NCI-H1417 treated with DMSO at 0.1 percent for 48 hours (cell line): ENCODE results near the gene GRIN2B.

Experiments used
- DNase-seq: peaks from one replicate; lab custom pipeline; 2025; lab: John Stamatoyannopoulos, UW

GRIN2B gene

GRCh38 chr12:13957576-13957975 lies 23.8 kb downstream of the GRIN2B start:
- no peak for DNase-seq

DNA sequence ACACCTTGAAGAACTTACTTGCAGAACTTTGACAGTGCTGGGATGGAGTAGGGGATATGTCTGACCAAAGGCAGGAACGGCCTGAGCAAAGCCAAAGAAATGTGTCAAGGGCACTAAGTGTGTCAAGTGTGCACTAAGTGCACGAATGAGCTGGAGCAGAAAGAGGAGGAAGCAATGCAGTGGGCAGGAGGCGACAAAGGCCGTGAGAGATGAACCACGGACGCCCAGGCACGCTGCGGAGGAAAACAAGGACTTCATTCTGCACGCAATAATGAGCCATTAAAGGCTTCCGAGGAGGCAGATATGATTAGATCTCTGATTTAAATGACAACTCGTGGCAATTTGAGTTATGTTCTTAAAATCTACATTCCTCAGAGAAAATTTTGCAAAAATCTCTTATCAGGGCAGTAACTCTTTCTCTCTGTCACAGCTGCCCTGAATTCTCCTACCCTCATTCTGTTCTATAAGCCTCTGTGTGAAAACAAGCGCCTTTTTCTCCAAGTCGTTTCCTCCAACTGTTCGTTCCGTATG lies 25.3 kb downstream of the GRIN2B start:
- DNase-seq: no peak

- DNase-seq: no peak
Measured at GRCh38 chr12:13952096-13952495, 29.3 kb downstream of the GRIN2B start.

DNA sequence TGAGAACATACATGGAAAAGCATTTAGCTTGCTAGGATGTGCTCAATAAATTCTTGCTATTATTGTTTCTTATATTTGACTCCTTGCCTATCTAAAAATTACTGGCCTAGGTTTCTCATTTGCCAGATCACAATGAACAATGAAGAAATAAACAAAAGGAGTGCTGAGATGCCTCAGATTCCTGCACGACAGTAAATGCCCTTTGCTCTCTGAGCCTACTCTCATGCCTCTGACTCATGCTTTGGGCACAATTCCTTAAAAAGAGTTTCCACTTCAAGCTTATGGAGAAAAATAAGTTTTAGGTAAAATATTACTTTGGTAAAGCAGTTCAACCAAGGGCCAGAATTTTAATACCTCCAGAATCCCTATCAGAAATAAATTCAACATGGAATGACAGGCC lies 30.9 kb downstream of the GRIN2B start:
- no peak for DNase-seq

DNA sequence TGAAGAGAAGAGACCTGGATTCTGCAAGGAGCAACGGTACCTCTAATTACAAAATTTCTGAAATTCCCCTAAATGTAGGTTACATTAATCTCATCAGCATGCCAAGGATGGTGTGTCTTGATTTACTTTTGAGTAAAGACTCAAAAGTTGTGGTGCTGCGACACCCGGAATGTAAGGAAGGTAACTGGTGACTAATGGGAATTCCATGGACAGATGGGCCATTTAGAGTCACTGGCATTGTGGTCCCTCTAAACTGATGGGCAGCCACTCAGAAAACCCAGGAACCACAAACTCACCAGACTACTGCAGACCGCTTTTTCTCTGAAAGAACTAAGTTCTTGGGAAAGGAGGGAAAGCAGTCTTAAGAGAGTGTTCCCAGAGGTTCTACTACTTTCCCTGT lies 32.8 kb downstream of the GRIN2B start:
- no peak for DNase-seq

GRCh38 chr12:13947276-13947946 lies 34.0 kb downstream of the GRIN2B start:
- no peak for DNase-seq

GRCh38 chr12:13945641-13946040 lies 35.8 kb downstream of the GRIN2B start:
- DNase-seq: no peak

DNA sequence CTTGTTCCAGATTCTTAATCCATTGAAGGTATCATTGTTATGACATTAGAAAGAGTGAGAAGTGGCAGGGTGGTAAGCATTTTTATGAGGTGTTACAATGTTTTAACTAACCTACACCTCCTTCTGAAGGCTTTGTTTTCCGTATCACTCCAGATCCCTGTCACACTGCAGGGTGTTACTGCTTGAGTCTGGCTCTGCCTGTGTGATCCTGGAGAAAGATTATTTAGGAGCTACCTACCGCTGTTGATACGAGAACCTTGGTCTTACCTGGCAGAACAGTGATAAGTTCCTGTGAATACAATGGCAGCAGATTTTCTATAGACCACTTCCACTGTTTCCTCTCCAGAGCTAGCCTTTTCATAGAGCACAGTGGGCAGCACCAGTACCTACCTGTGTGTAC lies 36.2 kb downstream of the GRIN2B start:
- DNase-seq: no peak

- DNase-seq: no peak
Measured at GRCh38 chr12:13942826-13943225, 38.6 kb downstream of the GRIN2B start.

DNA sequence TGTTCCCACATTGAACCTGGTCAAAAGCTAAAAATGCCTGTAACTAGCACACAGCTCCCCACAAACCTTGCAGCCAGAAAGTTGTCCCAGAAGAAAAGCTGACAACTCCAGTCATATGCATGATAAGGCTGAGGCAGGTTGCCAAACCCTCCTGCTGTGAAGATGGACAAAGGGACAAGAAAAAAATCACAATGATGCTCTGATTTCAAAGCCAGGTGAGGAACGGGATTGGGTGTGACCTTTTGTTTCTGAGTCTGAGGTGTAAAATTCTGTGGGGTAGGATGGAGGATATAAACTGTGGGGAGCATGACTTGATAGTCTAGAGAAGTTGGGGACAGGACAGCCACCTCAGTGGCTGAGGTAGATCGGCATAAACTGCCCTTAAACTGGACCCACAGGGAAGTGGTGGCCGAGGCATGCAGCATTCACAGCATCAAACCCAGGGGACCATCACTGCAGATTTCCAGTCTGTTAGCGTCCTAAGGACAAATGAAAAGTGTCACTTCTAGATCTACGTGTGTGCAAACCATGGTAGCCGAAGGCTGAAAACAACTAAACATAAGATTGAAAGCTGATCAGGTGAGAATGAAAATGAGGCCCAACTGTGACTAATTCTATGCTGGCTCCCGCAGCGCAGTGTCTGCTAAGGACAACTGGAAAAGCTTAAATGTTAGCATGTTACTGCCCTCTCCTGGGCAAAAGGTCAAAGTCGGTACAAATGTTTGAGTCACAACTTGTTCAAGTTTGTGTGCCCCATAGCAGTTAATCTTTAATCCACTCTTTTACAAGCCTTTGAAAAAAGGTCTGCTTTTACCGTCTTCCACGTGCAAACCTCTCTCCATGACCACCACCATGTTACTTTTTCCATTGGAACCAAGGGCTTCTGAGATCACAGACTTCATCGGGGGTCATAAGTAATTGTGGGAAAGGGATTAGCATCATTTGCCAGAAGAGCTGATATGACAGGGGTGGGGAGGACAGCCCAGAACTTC lies 39.8 kb downstream of the GRIN2B start:
- peak; percentile 77 for DNase-seq

DNA sequence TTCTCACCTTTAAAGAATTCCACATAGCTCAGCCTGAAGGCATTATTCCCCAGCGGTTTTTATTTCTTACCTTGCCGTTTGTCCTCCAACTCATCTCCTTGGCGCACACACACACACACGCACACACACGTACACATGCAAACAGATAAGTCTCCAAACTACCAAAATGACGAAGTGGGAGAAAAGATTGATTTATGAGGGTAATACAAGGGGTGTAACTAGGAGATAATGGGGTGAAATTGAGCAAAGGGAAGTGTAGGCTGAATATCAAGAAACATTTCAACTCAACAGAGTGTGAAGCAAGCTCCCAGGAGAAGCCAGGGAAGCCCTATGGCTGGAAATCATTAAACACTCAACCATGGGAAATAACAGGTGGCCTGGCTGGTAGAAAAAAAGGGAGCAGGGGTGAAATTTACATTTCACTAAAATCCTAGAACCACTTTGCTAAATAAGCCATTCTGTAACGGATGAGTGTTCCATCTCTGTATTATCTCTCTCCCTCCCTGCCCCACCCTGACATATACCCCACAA lies 41.0 kb downstream of the GRIN2B start:
- no peak for DNase-seq

DNA sequence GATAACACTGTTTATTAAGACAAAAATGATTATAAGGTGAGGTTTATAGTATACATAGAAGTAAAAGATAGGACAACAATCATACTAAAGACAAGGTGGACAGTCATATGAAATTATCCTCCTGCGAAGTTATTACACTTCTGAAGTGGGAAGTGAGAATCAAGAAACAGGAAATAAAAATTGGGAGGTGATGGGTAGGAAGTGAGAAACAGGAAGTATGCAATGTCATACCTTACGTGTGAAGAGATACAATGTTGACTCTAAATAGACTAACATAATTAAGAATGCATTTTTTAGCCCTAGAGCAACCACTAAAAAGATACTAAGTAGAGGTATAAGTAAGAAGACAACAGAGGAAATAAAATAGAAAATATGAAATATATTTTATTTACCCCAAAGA lies 43.7 kb downstream of the GRIN2B start:
- no peak for DNase-seq

GRCh38 chr12:13935169-13935568 lies 46.2 kb downstream of the GRIN2B start:
- DNase-seq: no peak
